H9 (cell line): ENCODE measurements around the gene PPM1H. TPM values are rescaled to one million over a fixed set of nuclear protein-coding genes. Genes with fewer than 3 reads are reported as not detected.

Experiments used
- DNase-seq: peaks from one replicate; pipeline ENCODE4 v3.0.0-alpha.2; 2017
- H2AFZ ChIP-seq: one replicate; pipeline ENCODE4 v1.6.1; 2013; ENCODE audit warnings: mild to moderate bottlenecking, low read length, control low read depth, moderate library complexity
- H2AK5ac ChIP-seq: 2 replicates; pipeline ENCODE4 v1.6.1; 2013; ENCODE audit warnings: low read length, control low read depth, mixed read lengths; ENCODE audit not compliant: insufficient read length
- H2BK120ac ChIP-seq: one replicate; pipeline ENCODE4 v1.6.1; 2013; ENCODE audit warnings: low read depth, mild to moderate bottlenecking, low read length, control low read depth, inconsistent platforms; ENCODE audit not compliant: poor library complexity, severe bottlenecking
- H2BK12ac ChIP-seq: 2 replicates; pipeline ENCODE4 v1.6.1; 2013; ENCODE audit warnings: low read length, control low read depth, mixed read lengths, low read depth; ENCODE audit not compliant: insufficient read length
- H2BK15ac ChIP-seq: 2 replicates; pipeline ENCODE4 v1.6.1; 2013; ENCODE audit warnings: low read depth, low read length, control low read depth
- H2BK20ac ChIP-seq: one replicate; pipeline ENCODE4 v1.6.1; 2013; ENCODE audit warnings: low read depth, mild to moderate bottlenecking, low read length, control low read depth, inconsistent platforms; ENCODE audit not compliant: poor library complexity, severe bottlenecking
- H2BK5ac ChIP-seq: 2 replicates; pipeline ENCODE4 v1.6.1; 2013; ENCODE audit warnings: low read length, control low read depth, mixed read lengths; ENCODE audit not compliant: insufficient read length
- H3K14ac ChIP-seq: 2 replicates; pipeline ENCODE4 v1.6.1; 2013; ENCODE audit warnings: low read length, control low read depth; ENCODE audit not compliant: insufficient read depth
- H3K18ac ChIP-seq: 2 replicates; pipeline ENCODE4 v1.6.1; 2013; ENCODE audit warnings: low read depth, mild to moderate bottlenecking, mixed read lengths, low read length, control low read depth; ENCODE audit not compliant: insufficient read length
- H3K23ac ChIP-seq: 2 replicates; pipeline ENCODE4 v1.6.1; 2013; ENCODE audit warnings: low read length, control low read depth, mixed read lengths, low read depth; ENCODE audit not compliant: insufficient read length
- H3K23me2 ChIP-seq: 2 replicates; pipeline ENCODE4 v1.6.1; 2013; ENCODE audit warnings: low read depth, mild to moderate bottlenecking, mixed read lengths, low read length, control low read depth; ENCODE audit not compliant: insufficient read length, poor library complexity, severe bottlenecking
- H3K27ac ChIP-seq: 2 replicates; pipeline ENCODE4 v1.5.1; 2013; ENCODE audit warnings: low read length, control low read depth, mixed read lengths, low read depth; ENCODE audit not compliant: insufficient read length
- H3K27me3 ChIP-seq: 2 replicates; pipeline ENCODE4 v1.6.1; 2013; ENCODE audit warnings: low read length, control low read depth, inconsistent platforms; ENCODE audit not compliant: insufficient read depth
- H3K4ac ChIP-seq: 2 replicates; pipeline ENCODE4 v1.6.1; 2013; ENCODE audit warnings: low read depth, mild to moderate bottlenecking, control low read depth, inconsistent platforms, low read length, moderate library complexity
- H3K4me1 ChIP-seq: 2 replicates; pipeline ENCODE4 v1.6.1; 2013; ENCODE audit warnings: low read length, control low read depth, inconsistent platforms; ENCODE audit not compliant: insufficient read depth
- H3K4me2 ChIP-seq: 2 replicates; pipeline ENCODE4 v1.6.1; 2013; ENCODE audit warnings: low read length, control low read depth, mixed read lengths; ENCODE audit not compliant: insufficient read length, insufficient read depth
- H3K56ac ChIP-seq: 2 replicates; pipeline ENCODE4 v1.6.1; 2013; ENCODE audit warnings: low read depth, mild to moderate bottlenecking, mixed read lengths, low read length, control low read depth; ENCODE audit not compliant: insufficient read length
- H3K79me1 ChIP-seq: 2 replicates; pipeline ENCODE4 v1.6.1; 2013; ENCODE audit warnings: low read depth, mild to moderate bottlenecking, moderate library complexity, low read length, control low read depth, inconsistent platforms; ENCODE audit not compliant: insufficient read depth, poor library complexity, severe bottlenecking
- H3K79me2 ChIP-seq: 2 replicates; pipeline ENCODE4 v1.6.1; 2013; ENCODE audit warnings: low read length, control low read depth, inconsistent platforms; ENCODE audit not compliant: insufficient read depth
- H3K9ac ChIP-seq: 2 replicates; pipeline ENCODE4 v1.6.1; 2013; ENCODE audit warnings: low read length, control low read depth, mixed read lengths; ENCODE audit not compliant: insufficient read length; ENCODE audit errors: extremely low read depth
- H3K9me3 ChIP-seq: one replicate; pipeline ENCODE4 v1.6.1; 2013; ENCODE audit warnings: low read depth, low read length, inconsistent platforms; ENCODE audit not compliant: control insufficient read depth
- H3T11ph ChIP-seq: one replicate; pipeline ENCODE4 v1.6.1; 2013; ENCODE audit warnings: mild to moderate bottlenecking, low read length, control low read depth, inconsistent platforms
- H4K20me1 ChIP-seq: one replicate; pipeline ENCODE4 v1.6.1; 2013; ENCODE audit not compliant: control insufficient read depth, insufficient read length, insufficient read depth
- H4K5ac ChIP-seq: 2 replicates; pipeline ENCODE4 v1.6.1; 2013; ENCODE audit warnings: low read depth, mild to moderate bottlenecking, mixed read lengths, low read length, control low read depth; ENCODE audit not compliant: insufficient read length
- H4K8ac ChIP-seq: replicated peaks from 2 replicates; pipeline ENCODE4 v1.6.1; 2013; ENCODE audit warnings: low read length, control low read depth, mixed read lengths, low read depth; ENCODE audit not compliant: insufficient read length
- H4K91ac ChIP-seq: 2 replicates; pipeline ENCODE4 v1.6.1; 2013; ENCODE audit warnings: low read depth, mild to moderate bottlenecking, moderate library complexity, mixed read lengths, low read length, control low read depth; ENCODE audit not compliant: insufficient read length
- H3K27ac Mint-ChIP-seq, 3 experiments: 2 replicates in 2 of 3; 3 replicates in 1 of 3; pipeline ENCODE4 v1.8.0; 2020 to 2021; ENCODE audit warnings: mixed read lengths in 3 of 3, mild to moderate bottlenecking in 1 of 3, moderate library complexity in 1 of 3
- H3K27me3 Mint-ChIP-seq: 2 replicates; pipeline ENCODE4 v1.8.0; 2021; ENCODE audit warnings: low read depth, mild to moderate bottlenecking, moderate library complexity, mixed read lengths
- H3K36me3 Mint-ChIP-seq, 3 experiments: 2 replicates in 2 of 3; 3 replicates in 1 of 3; pipeline ENCODE4 v1.8.0; 2020 to 2021; ENCODE audit warnings: low read depth in 3 of 3, mixed read lengths in 3 of 3; ENCODE audit not compliant: insufficient read depth in 1 of 3
- H3K4me1 Mint-ChIP-seq, 2 experiments: 2 replicates each; pipeline ENCODE4 v1.8.0; 2020; ENCODE audit warnings: mixed read lengths in 2 of 2
- H3K4me3 Mint-ChIP-seq, 2 experiments: 2 replicates in 1 of 2; 3 replicates in 1 of 2; pipeline ENCODE4 v1.8.0; 2020 to 2021; ENCODE audit warnings: mild to moderate bottlenecking in 2 of 2, mixed read lengths in 2 of 2, moderate library complexity in 1 of 2
- H3K9me3 Mint-ChIP-seq, 2 experiments: 2 replicates in 1 of 2; 3 replicates in 1 of 2; pipeline ENCODE4 v1.8.0; 2020; ENCODE audit warnings: mild to moderate bottlenecking in 2 of 2, mixed read lengths in 2 of 2, moderate library complexity in 1 of 2
- CTCF ChIP-seq: fragments of 200-600 bp; sonication (generic); conservative IDR thresholded peaks from 3 replicates; pipeline ENCODE4 v1.8.0; 2021; ENCODE audit warnings: antibody characterized with exemption, mild to moderate bottlenecking
- WGBS: extraction: QIAGEN DNeasy Blood & Tissue Kit; methylation state at CpG from one replicate; pipeline ENCODE4 v1.1.7; 2013; ENCODE audit warnings: missing lambda C conversion rate, low lambda C conversion rate, mixed read lengths; ENCODE audit not compliant: insufficient read length; ENCODE audit errors: extremely low coverage; 5-methylcytosine and 5-hydroxymethylcytosine counted together
- total RNA-seq: library from RNA; stranded (reverse); gene quantifications from 2 replicates; pipeline ENCODE4 v1.2.1, GENCODE V29; 2021

The PPM1H gene
- total RNA-seq, 1 experiment from 2014 or later, result 22.1 TPM

GRCh38 chr12:62948123-62948522, 13.2 kb upstream of the PPM1H start:
- DNase-seq, result no peak
- Histone ChIP-seq H2AFZ (no peak overlapping the region), H2BK12ac (no peak overlapping the region), H3K79me2 (no peaks in the 10 kb centered on the region), H3K23ac (no peak overlapping the region), H3T11ph (no peak overlapping the region), H3K27ac (no peak overlapping the region), H2BK5ac (no peak overlapping the region), H4K20me1 (no peaks in the 10 kb centered on the region), H3K79me1 (no peaks in the 10 kb centered on the region), H3K14ac (no peak overlapping the region), H2BK20ac (no peak overlapping the region), H4K91ac (no peak overlapping the region), H2BK15ac (no peak overlapping the region), H2AK5ac (no peak overlapping the region), H4K5ac (no peak overlapping the region), H2BK120ac (no peak overlapping the region), H3K4me2 (no peak overlapping the region), H3K4ac (no peak overlapping the region), H3K9me3 (no peaks in the 10 kb centered on the region), H3K23me2 (no peaks in the 10 kb centered on the region), H4K8ac (no peak overlapping the region), H3K9ac (no peak overlapping the region), H3K56ac (no peak overlapping the region), H3K27me3 (no peaks in the 10 kb centered on the region), H3K4me1 (no peaks in the 10 kb centered on the region), H3K18ac (no peak overlapping the region)
- peaks cover under 1 to 1% of the 10 kb centered on the region in 2 experiments for H3K4me1 Mint-ChIP-seq
- no peak overlapping the region for H3K27ac Mint-ChIP-seq
- 0 out of 2 replicates have a peak, but pooled peaks cover 2% of the 10 kb centered on the region for H3K27me3 Mint-ChIP-seq
- peaks cover 0 to 6% of the 10 kb centered on the region in 2 experiments; a peak in 3 of 5 replicates for H3K9me3 Mint-ChIP-seq
- no CpG with 5 or more reads among the region's 1 CpG for WGBS
- TF ChIP-seq CTCF, result no peak
- peaks cover 0 to 3% (median 0%) of the 10 kb centered on the region in 3 experiments; a peak in 3 of 7 replicates for H3K36me3 Mint-ChIP-seq
- H3K4me3 Mint-ChIP-seq, result no peak overlapping the region
